Measurements from ENCODE around the gene SPEF2. TPM values are rescaled to one million over a fixed set of nuclear protein-coding genes. Genes with fewer than 3 reads are reported as not detected.

SPEF2 gene
- polyA plus RNA-seq, 2 of the 4 experiments (the other 2 are of a cell fraction): 2.2 to 8.7 TPM

GRCh38 chr5:35752012-35752411, 134.3 kb downstream of the SPEF2 start:
- ChIA-PET CTCF (no interaction called here), POLR2A (no interaction called here)
- no peaks in the 10 kb centered on the region for H3K4me1 ChIP-seq
- 26% methylated on average over 6 of the region's 6 CpGs for WGBS (ENCODE audit: missing lambda C conversion rate)
- no peak overlapping the region for H3K4me2 ChIP-seq
- H3K9me3 ChIP-seq: no peaks in the 10 kb centered on the region
- ATAC-seq (no peak), DNase-seq (ENCODE audit: low read depth in 1 of 2, low spot score in 1 of 2) (no peak), FAIRE-seq (no peak)
- TF ChIP-seq RARB (CRISPR knock-in tag; IDR thresholded peaks at IDR 0.05) (no peak), RFX5 (IDR thresholded peaks at IDR 0.05) (no peak), NR3C1 (IDR thresholded peaks at IDR 0.05) (no peak), KDM5A (IDR thresholded peaks at IDR 0.05) (no peak), ZNF302 (CRISPR knock-in tag; IDR thresholded peaks at IDR 0.05) (no peak), HOXA7 (CRISPR knock-in tag; IDR thresholded peaks at IDR 0.05) (no peak)
- H3K4me3 ChIP-seq: no peak overlapping the region
- H3K27ac ChIP-seq: no peak overlapping the region

- FAIRE-seq (no peak), ATAC-seq (no peak), DNase-seq (ENCODE audit: low read depth in 1 of 2, low spot score in 1 of 2) (no peak)
- Histone ChIP-seq H3K27ac (no peak overlapping the region), H3K4me1 (no peaks in the 10 kb centered on the region), H3K9me3 (no peaks in the 10 kb centered on the region), H3K4me3 (no peak overlapping the region), H3K4me2 (no peak overlapping the region)
- ChIA-PET CTCF (interaction anchor here (1.3 kb wide), 1 partner anchor 24 kb away, joined by 3 read pairs; no protein-coding TSS in a partner anchor), POLR2A (no interaction called here)
- 85% methylated on average over 5 of the region's 5 CpGs for WGBS (ENCODE audit: missing lambda C conversion rate)
- TF ChIP-seq SREBF2 (IDR thresholded peaks at IDR 0.05) (no peak), RCOR1 (IDR thresholded peaks at IDR 0.05; ENCODE audit: low read depth, low read length) (no peak), ZSCAN20 (CRISPR knock-in tag; IDR thresholded peaks at IDR 0.05) (no peak), HEYL (CRISPR knock-in tag; IDR thresholded peaks at IDR 0.05) (no peak)
Observed at GRCh38 chr5:35753500-35753899, 135.8 kb downstream of the SPEF2 start.

- CTCF ChIA-PET: interaction anchor here (1.1 kb wide), 1 partner anchor 12 kb away, joined by 3 read pairs; no protein-coding TSS in a partner anchor
- TF ChIP-seq CTCF (IDR thresholded peaks at IDR 0.05) (no peak), RAD21 (conservative IDR thresholded peaks at IDR 0.05 in 1 of 2, IDR thresholded peaks at IDR 0.05 in 1 of 2) (no peak), TP53 (CRISPR knock-in tag; IDR thresholded peaks at IDR 0.05) (no peak), EHF (CRISPR knock-in tag; IDR thresholded peaks at IDR 0.05) (no peak), FOXS1 (CRISPR knock-in tag; IDR thresholded peaks at IDR 0.05) (no peak)
- no peak overlapping the region for H3K4me3 ChIP-seq
- no peak overlapping the region for H3K4me2 ChIP-seq
- H3K4me1 ChIP-seq: no peaks in the 10 kb centered on the region
- ATAC-seq (no peak), FAIRE-seq (no peak), DNase-seq (ENCODE audit: low read depth in 1 of 2, low spot score in 1 of 2) (no peak)
- POLR2A ChIA-PET: no interaction called here
- no peaks in the 10 kb centered on the region for H3K9me3 ChIP-seq
- no peak overlapping the region for H3K27ac ChIP-seq
- 0% methylated on average over 1 of the region's 1 CpG for WGBS (ENCODE audit: missing lambda C conversion rate)
Observed at GRCh38 chr5:35754481-35754880, 136.8 kb downstream of the SPEF2 start.

- Histone ChIP-seq H3K27ac (no peak overlapping the region), H3K4me1 (no peaks in the 10 kb centered on the region), H3K9me3 (no peaks in the 10 kb centered on the region), H3K4me2 (no peak overlapping the region), H3K4me3 (no peak overlapping the region)
- CTCF ChIA-PET: no interaction called here
- WGBS (ENCODE audit: missing lambda C conversion rate): 21% methylated on average over 5 of the region's 5 CpGs
- FAIRE-seq (no peak), ATAC-seq (no peak), DNase-seq (ENCODE audit: low read depth in 1 of 2, low spot score in 1 of 2) (no peak)
- POLR2A ChIA-PET: no interaction called here
- no peak for TF ChIP-seq ZFP36 (IDR thresholded peaks at IDR 0.05; ENCODE audit: borderline replicate concordance, partially characterized antibody)
- no peak for TF ChIP-seq HES2 (IDR thresholded peaks at IDR 0.05)
- TF ChIP-seq CBX8 (IDR thresholded peaks at IDR 0.05): no peak
- TF ChIP-seq ZSCAN20 (CRISPR knock-in tag; IDR thresholded peaks at IDR 0.05): no peak
- no peak for TF ChIP-seq TFCP2L1 (CRISPR knock-in tag; IDR thresholded peaks at IDR 0.05)
Observed at GRCh38 chr5:35755966-35756365, 138.3 kb downstream of the SPEF2 start.

Measured in A549 (cell line).